NCI-H2081 (cell line): ENCODE data around the gene MOBP.

Experiments
- DNase-seq, 2 experiments: peaks; one replicate each; lab custom pipeline; 2025; lab: John Stamatoyannopoulos, UW

The MOBP gene

DNA sequence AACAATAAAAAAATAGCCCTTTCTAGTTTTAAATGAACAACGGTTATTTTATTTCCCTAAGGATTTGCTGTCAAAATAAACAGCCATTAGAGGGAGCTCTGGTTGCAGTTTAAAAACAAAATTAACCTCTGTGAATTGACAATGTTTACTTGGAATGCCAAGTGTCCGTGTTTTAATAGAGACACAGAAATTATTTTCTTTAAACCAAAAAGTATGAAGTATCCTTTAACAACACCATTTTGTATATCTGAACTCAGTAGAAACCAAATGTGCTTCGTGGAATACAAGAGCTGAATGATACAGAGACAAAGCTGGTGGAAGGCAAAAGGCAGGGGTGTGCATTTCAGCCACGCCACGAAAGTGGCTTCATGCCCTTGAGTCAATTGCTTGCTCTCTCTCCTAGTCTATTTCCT, 74.4 kb downstream of the MOBP start:
- peak; percentile 13 to 32 for DNase-seq

- no peak for DNase-seq
Measured at GRCh38 chr3:39542588-39542988, 75.1 kb downstream of the MOBP start.

- DNase-seq: no peak
Measured at GRCh38 chr3:39548282-39548681, 80.8 kb downstream of the MOBP start.

DNA sequence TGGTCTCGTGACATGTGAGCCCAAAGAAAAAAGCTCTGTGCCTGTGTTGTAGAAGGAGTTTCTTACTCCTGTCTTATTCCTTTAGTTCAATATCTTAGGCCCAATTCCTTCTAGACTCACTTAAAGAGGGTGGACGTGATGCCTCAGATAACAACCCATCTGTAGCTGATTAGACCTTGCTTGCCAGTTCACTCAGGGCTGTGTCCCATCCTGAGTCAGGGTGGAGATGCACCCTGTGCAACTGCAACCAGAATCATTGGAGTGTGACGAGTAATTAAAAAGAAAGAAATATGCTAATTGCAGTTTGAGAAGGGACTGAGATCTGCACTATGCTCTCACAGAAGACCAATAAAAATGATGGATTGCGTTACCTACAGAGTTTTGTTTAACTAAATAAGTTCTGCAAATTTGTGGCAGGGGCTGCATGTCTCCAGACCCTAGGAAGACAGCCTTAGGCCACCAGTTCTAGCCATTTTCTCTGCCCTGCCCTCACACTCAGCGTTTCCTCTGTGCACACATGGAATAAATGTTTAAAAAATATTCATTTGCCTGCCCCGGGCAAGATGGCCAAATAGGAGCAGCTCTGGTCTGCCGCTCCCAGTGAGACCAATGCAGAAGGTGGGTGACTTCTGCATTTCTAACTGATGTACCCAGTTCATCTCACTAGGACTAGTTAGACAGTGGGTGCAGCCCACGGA, 83.0 kb downstream of the MOBP start:
- DNase-seq: no peak
